CD4-positive, alpha-beta T cell (primary cell): ENCODE results near the gene TNFRSF25. TPM values are rescaled to one million over a fixed set of nuclear protein-coding genes. Genes with fewer than 3 reads are reported as not detected.

Experiments
- ATAC-seq: fragments of 200-7000 bp; cut with Tn5 transposase; one replicate; pipeline ENCODE4 v1.10.0; 2022; ENCODE audit warnings: mild to moderate bottlenecking; ENCODE audit not compliant: poor library complexity
- CTCF ChIA-PET: fragments of 350-600 bp; sonication (Branson Sonifier 250); formaldehyde crosslinking; loops from one replicate; lab custom pipeline; 2021; ENCODE audit warnings: antibody characterized with exemption, inconsistent platforms; lab: Charles Lee
- POLR2A ChIA-PET: fragments of 350-600 bp; sonication (Branson Sonifier 250); formaldehyde crosslinking; loops from one replicate; lab custom pipeline; 2021; ENCODE audit warnings: antibody characterized with exemption, inconsistent platforms; lab: Charles Lee
- DNase-seq, 14 experiments: peaks; one replicate each; pipeline ENCODE4 v3.0.0-alpha.2; 2013 to 2020; ENCODE audit warnings: mixed read lengths in 2 of 14
- H3K27ac ChIP-seq, 2 donors: one replicate each; pipeline versions ENCODE4 v1.5.1 to v1.7.0; 2013; ENCODE audit warnings: low read length in 2 of 2, low read depth in 1 of 2, mild to moderate bottlenecking in 1 of 2
- H3K27me3 ChIP-seq, 2 experiments: 1 replicate in 1 of 2; 2 replicates in 1 of 2; pipeline versions ENCODE4 v1.6.1 to v1.7.0; 2013; ENCODE audit warnings: low read length in 2 of 2, control low read depth in 1 of 2, mild to moderate bottlenecking in 1 of 2, moderate library complexity in 1 of 2; ENCODE audit not compliant: insufficient read depth in 2 of 2, control insufficient read depth in 1 of 2
- H3K36me3 ChIP-seq: one replicate; pipeline ENCODE4 v1.6.1; 2013; ENCODE audit warnings: low read length, control low read depth; ENCODE audit not compliant: insufficient read depth
- H3K4me1 ChIP-seq: one replicate; pipeline ENCODE4 v1.6.1; 2013; ENCODE audit warnings: low read length, control low read depth; ENCODE audit not compliant: insufficient read depth
- H3K4me3 ChIP-seq: one replicate; pipeline ENCODE4 v1.5.1; 2013; ENCODE audit warnings: mild to moderate bottlenecking, low read length, moderate library complexity
- H3K9me3 ChIP-seq, 2 experiments: 1 replicate in 1 of 2; 2 replicates in 1 of 2; pipeline versions ENCODE4 v1.6.1 to v1.7.0; 2013; ENCODE audit warnings: low read length in 2 of 2, mild to moderate bottlenecking in 2 of 2, control low read depth in 1 of 2, moderate library complexity in 1 of 2; ENCODE audit not compliant: control insufficient read depth in 1 of 2, insufficient read depth in 1 of 2
- H3K27ac Mint-ChIP-seq: one replicate; pipeline ENCODE4 v1.8.0; 2020; ENCODE audit warnings: mixed read lengths
- H3K27me3 Mint-ChIP-seq: one replicate; pipeline ENCODE4 v1.8.0; 2021; ENCODE audit warnings: mixed read lengths
- H3K36me3 Mint-ChIP-seq: one replicate; pipeline ENCODE4 v1.8.0; 2021; ENCODE audit warnings: low read depth, mixed read lengths
- H3K4me1 Mint-ChIP-seq: one replicate; pipeline ENCODE4 v1.8.0; 2021; ENCODE audit warnings: low read depth, mixed read lengths
- H3K4me3 Mint-ChIP-seq: one replicate; pipeline ENCODE4 v1.8.0; 2020; ENCODE audit warnings: mild to moderate bottlenecking, mixed read lengths
- H3K9me3 Mint-ChIP-seq: one replicate; pipeline ENCODE4 v1.8.0; 2020; ENCODE audit warnings: mixed read lengths
- intact Hi-C, 2 experiments: fragments of 100-400 bp; cut with DNase I in 1 of 2; cut with micrococcal nuclease in 1 of 2; formaldehyde crosslinking; loops; one replicate each; pipeline versions ENCODE4 v1.15.1 to v1.9.0; 2023 to 2025; cut with DNase I, micrococcal nuclease
- total RNA-seq, 174 experiments: library from RNA in 2 of 174; stranded (reverse) in 2 of 174; gene quantifications; one replicate each; pipeline ENCODE4 v1.2.3 and lab custom pipeline; 2021 to 2026
- TF ChIP-seq, protein P1 (sequence below): fragments of 200-600 bp; IDR thresholded peaks from one replicate; pipeline ENCODE4 v1.8.0; 2022; ENCODE audit warnings: antibody characterized with exemption, mild to moderate bottlenecking

Gene TNFRSF25
- total RNA-seq, 2 experiments from 2014 or later: 220 to 225 TPM

DNA sequence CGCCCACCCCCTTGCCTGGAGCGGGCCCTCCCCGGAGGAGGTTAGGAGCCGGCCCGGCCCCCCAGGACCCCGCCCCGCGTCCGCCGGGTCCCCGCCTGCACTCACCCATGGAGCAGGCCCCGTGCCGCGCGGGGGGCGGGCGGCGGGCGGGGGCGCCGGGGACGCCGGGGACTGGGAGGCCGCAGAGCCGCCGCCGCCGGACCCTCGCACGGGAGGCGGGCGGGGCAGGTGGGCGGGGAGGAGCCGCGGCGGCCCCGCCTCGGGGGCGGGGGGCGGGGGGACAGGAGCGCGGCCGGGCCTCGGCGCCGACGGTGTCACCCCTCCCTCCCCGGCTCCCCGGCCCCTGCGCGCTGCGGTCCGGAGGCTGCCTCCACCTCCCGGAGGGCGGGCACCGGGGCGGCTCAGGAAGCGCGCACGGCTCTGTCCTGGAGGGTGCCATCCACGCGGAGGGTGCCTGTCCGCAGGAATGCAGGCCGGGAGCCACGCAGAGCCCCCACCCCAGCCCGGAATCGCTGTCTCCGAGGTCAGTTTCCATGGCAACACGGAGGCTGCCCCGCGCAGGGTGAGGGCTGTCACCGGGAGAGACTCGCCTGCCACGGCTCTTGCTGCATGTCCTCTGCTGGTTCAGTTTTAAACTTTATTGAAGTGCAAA lies 31.4 kb upstream of the TNFRSF25 start:
- no peaks in the 10 kb centered on the region for H3K36me3 ChIP-seq
- no peak overlapping the region for H3K27ac Mint-ChIP-seq
- no peak overlapping the region for H3K27ac ChIP-seq
- peak overlapping the region; percentile 75 for H3K4me3 ChIP-seq
- intact Hi-C loops: no loop called here
- peak; percentile 33 to 81 (median 51) for DNase-seq
- ATAC-seq: peak; percentile 66
- H3K36me3 Mint-ChIP-seq: no peaks in the 10 kb centered on the region
- peaks cover 40% of the 10 kb centered on the region for H3K4me1 ChIP-seq
- H3K27me3 ChIP-seq: no peaks in the 10 kb centered on the region
- H3K9me3 ChIP-seq: no peaks in the 10 kb centered on the region
- peaks cover 10% of the 10 kb centered on the region for H3K27me3 Mint-ChIP-seq
- H3K4me3 Mint-ChIP-seq: peak overlapping the region; percentile 84
- TF ChIP-seq, protein P1, sequence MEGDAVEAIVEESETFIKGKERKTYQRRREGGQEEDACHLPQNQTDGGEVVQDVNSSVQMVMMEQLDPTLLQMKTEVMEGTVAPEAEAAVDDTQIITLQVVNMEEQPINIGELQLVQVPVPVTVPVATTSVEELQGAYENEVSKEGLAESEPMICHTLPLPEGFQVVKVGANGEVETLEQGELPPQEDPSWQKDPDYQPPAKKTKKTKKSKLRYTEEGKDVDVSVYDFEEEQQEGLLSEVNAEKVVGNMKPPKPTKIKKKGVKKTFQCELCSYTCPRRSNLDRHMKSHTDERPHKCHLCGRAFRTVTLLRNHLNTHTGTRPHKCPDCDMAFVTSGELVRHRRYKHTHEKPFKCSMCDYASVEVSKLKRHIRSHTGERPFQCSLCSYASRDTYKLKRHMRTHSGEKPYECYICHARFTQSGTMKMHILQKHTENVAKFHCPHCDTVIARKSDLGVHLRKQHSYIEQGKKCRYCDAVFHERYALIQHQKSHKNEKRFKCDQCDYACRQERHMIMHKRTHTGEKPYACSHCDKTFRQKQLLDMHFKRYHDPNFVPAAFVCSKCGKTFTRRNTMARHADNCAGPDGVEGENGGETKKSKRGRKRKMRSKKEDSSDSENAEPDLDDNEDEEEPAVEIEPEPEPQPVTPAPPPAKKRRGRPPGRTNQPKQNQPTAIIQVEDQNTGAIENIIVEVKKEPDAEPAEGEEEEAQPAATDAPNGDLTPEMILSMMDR: no peak
- H3K4me1 Mint-ChIP-seq: peaks cover 27% of the 10 kb centered on the region
- ChIA-PET POLR2A (interaction anchor here (0.7 kb wide), 1 partner anchor 48 kb away, joined by 3 read pairs; no protein-coding TSS in a partner anchor), CTCF (no interaction called here)
- H3K9me3 Mint-ChIP-seq: no peaks in the 10 kb centered on the region

DNA sequence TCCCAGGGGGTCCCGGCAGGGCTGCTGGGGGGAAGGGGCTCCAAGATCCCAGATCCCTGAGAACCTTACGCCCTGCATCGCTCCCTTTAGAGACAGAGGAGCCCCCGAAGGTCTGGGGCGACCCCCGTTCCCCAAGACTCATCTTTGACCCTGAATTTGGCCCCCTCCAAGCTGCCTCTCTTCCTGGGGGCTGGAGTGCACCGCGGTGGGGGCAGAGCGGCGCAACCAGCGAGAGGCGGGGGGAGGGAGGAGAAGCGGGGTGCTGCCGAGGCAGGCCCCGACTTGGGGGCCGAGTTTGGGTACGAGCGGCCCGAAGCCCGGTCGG lies 30.9 kb upstream of the TNFRSF25 start:
- ATAC-seq (no peak), DNase-seq (peak in 1 of 14 experiments; percentile 42)
- Histone ChIP-seq H3K9me3 (no peaks in the 10 kb centered on the region), H3K27me3 (no peaks in the 10 kb centered on the region), H3K4me3 (peak overlapping the region; percentile 43), H3K36me3 (no peaks in the 10 kb centered on the region), H3K4me1 (peaks cover 44% of the 10 kb centered on the region), H3K27ac (peak overlapping the region in 1 of 2 donors; percentile 21)
- TF ChIP-seq, protein P1: no peak
- H3K4me3 Mint-ChIP-seq: peak overlapping the region; percentile 48
- intact Hi-C loops: no loop called here
- H3K27ac Mint-ChIP-seq: no peak overlapping the region
- H3K4me1 Mint-ChIP-seq: peaks cover 30% of the 10 kb centered on the region
- peaks cover 10% of the 10 kb centered on the region for H3K27me3 Mint-ChIP-seq
- H3K36me3 Mint-ChIP-seq: no peaks in the 10 kb centered on the region
- ChIA-PET POLR2A (interaction anchor here (0.9 kb wide), 1 partner anchor 105 kb away, joined by 3 read pairs; no protein-coding TSS in a partner anchor), CTCF (no interaction called here)
- no peaks in the 10 kb centered on the region for H3K9me3 Mint-ChIP-seq

DNA sequence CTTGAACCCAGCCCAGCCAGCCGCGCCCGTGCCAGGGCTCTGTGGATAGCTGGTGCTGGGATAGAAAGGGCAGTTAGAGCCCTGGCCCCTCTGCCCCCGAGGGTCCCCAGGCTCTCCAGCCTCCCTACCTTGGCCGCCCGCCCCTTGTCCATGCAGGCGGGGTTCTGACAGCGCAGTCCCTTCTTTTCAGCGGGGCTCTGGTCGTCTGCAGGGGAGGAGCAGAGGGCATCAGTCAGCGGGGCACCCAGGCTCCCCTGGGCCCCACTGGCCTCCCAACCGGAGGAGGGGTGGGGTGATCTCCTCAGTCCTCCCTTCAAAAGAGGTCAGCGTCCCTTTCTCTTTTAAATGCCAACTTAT lies 30.4 kb upstream of the TNFRSF25 start:
- no peaks in the 10 kb centered on the region for H3K9me3 ChIP-seq
- CTCF ChIA-PET: interaction anchor here (1.3 kb wide), 1 partner anchor 59 kb away, joined by 4 read pairs; no protein-coding TSS in a partner anchor

More for the DNA sequence above, 30.4 kb upstream of the TNFRSF25 start:
- H3K4me1 Mint-ChIP-seq: peaks cover 35% of the 10 kb centered on the region
- Histone ChIP-seq H3K27me3 (no peaks in the 10 kb centered on the region), H3K36me3 (no peaks in the 10 kb centered on the region), H3K27ac (peak overlapping the region in 1 of 2 donors; percentile 21), H3K4me1 (peaks cover 49% of the 10 kb centered on the region), H3K4me3 (no peak overlapping the region)
- intact Hi-C loops: no loop called here
- DNase-seq (no peak), ATAC-seq (no peak)
- H3K4me3 Mint-ChIP-seq: peak overlapping the region; percentile 67
- H3K27me3 Mint-ChIP-seq: peaks cover 8% of the 10 kb centered on the region
- H3K9me3 Mint-ChIP-seq: no peaks in the 10 kb centered on the region
- no peaks in the 10 kb centered on the region for H3K36me3 Mint-ChIP-seq
- TF ChIP-seq, protein P1: no peak
- no peak overlapping the region for H3K27ac Mint-ChIP-seq
- POLR2A ChIA-PET: interaction anchor here (0.9 kb wide), 1 partner anchor 106 kb away, joined by 3 read pairs; no protein-coding TSS in a partner anchor
